GM21528 (cell line): ENCODE data around the gene KLHL22.

Source experiments
- ATAC-seq: cut with Tn5 transposase; IDR thresholded peaks from one replicate; pipeline ENCODE4 v1.9.1; 2021; ENCODE audit warnings: mild to moderate bottlenecking, moderate library complexity; ENCODE audit not compliant: unreplicated experiment, low FRiP score

KLHL22 gene

GRCh38 chr22:20450551-20450906 is 45.1 kb downstream of the KLHL22 start:
- ATAC-seq: no peak

- ATAC-seq: no peak
These were observed 45.6 kb downstream of the KLHL22 start for GRCh38 chr22:20449819-20450550.

GRCh38 chr22:20448630-20449029 is 47.0 kb downstream of the KLHL22 start:
- ATAC-seq: no peak

- no peak for ATAC-seq
These were observed 49.1 kb downstream of the KLHL22 start for GRCh38 chr22:20446383-20446970.

GRCh38 chr22:20444325-20444724 is 51.3 kb downstream of the KLHL22 start:
- no peak for ATAC-seq

- no peak for ATAC-seq
These were observed 52.9 kb downstream of the KLHL22 start for GRCh38 chr22:20442485-20443284.

GRCh38 chr22:20441631-20442484 is 53.7 kb downstream of the KLHL22 start:
- no peak for ATAC-seq

- ATAC-seq: no peak
These were observed 54.7 kb downstream of the KLHL22 start for GRCh38 chr22:20440637-20441591.

- ATAC-seq: no peak
These were observed 55.5 kb downstream of the KLHL22 start for GRCh38 chr22:20439928-20440575.

- ATAC-seq: no peak
These were observed 56.1 kb downstream of the KLHL22 start for GRCh38 chr22:20439556-20439927.

- no peak for ATAC-seq
These were observed 56.7 kb downstream of the KLHL22 start for GRCh38 chr22:20438678-20439492.

GRCh38 chr22:20438427-20438677 is 57.2 kb downstream of the KLHL22 start:
- no peak for ATAC-seq

GRCh38 chr22:20437613-20438426 is 57.8 kb downstream of the KLHL22 start, which contains the start of gene SCARF2:
Gene SCARF2 (minus strand): TSS chr22:20437825. CDS start chr22:20437754, 71 bp downstream.
- ATAC-seq: no peak

GRCh38 chr22:20436768-20437612 is 58.6 kb downstream of the KLHL22 start:
- no peak for ATAC-seq

- ATAC-seq: no peak
These were observed 59.3 kb downstream of the KLHL22 start for GRCh38 chr22:20436307-20436767.

GRCh38 chr22:20435436-20436306 is 59.9 kb downstream of the KLHL22 start:
- ATAC-seq: no peak
